ENCODE measurements around the gene TECTA.

Gene TECTA

DNA sequence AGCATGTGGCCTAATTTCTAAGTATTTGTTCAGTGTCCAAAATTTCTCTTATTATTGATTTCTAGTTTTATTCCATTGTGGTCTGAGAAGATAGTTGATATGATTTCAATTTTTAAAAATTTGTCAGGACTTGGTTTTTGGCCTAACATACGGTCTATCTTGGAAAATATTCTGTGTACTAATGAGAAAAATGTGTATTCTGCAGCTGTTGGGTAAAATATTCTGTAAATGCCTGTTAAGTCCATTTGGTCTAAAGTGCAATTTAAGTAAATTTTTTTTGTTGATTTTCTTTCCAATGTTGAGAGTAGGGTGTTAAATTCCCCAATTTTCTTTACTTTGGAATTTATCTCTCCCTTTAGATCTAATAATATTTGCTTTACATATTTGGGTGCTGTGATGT, 78.3 kb downstream of the TECTA start:
- DNase-seq: no peak

DNA sequence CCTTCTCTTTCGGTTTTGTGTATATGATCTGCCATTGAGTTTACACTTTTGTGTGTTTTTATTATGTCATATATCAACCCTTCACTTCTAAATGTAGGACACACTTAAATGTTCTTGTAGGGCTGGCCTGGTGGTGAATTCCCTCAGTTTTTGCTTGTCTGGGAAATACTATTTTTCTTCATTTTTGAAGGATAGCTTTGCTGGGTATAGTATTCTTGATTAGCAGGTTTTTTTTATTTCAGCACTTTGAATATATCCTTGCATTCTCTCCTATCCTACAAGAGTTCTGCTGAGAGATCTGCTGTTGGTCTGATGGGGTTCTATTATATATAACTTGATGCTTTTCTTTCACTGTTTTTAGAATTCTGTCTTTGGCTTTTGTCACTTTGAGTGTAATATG, 79.1 kb downstream of the TECTA start:
- no peak for DNase-seq

DNA sequence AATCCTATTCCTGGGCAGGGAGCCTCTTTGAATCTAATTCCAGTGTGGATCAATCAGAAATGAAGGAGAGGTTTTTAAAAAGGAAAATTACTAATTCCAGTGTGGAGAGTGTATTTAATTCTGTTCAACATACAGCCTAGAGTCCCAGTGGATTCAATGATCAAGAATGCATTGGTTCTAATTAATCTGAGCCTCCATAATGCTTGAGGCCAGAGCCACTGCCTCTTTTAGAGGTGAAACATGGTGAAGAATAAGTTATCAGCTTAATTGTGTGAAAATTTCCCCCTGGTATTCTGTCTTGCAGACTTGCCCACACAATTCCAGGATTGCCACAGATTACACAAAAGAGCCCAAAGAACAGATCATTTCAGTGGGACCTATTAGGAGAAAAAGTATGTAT, 87.7 kb downstream of the TECTA start:
- no peak for DNase-seq

DNA sequence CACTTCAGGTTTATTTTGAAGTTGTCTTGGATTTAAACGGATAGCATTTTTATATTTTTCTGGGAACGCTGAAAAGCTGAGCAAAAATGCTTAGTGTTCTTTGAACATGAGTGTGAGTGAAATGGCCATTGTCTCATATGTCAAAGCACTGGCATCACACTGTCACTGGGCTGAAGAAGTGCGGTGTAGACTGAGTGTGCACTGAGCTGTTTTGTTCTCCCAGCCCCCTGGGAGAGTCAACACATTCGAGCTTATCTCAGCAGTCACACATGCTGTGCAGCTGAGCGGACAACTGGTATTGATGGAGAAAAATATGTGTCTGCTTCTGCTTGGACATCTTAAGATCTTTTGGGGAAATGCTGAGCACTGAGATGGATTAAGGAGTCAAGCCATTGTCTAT, 90.8 kb downstream of the TECTA start:
- no peak for DNase-seq

DNA sequence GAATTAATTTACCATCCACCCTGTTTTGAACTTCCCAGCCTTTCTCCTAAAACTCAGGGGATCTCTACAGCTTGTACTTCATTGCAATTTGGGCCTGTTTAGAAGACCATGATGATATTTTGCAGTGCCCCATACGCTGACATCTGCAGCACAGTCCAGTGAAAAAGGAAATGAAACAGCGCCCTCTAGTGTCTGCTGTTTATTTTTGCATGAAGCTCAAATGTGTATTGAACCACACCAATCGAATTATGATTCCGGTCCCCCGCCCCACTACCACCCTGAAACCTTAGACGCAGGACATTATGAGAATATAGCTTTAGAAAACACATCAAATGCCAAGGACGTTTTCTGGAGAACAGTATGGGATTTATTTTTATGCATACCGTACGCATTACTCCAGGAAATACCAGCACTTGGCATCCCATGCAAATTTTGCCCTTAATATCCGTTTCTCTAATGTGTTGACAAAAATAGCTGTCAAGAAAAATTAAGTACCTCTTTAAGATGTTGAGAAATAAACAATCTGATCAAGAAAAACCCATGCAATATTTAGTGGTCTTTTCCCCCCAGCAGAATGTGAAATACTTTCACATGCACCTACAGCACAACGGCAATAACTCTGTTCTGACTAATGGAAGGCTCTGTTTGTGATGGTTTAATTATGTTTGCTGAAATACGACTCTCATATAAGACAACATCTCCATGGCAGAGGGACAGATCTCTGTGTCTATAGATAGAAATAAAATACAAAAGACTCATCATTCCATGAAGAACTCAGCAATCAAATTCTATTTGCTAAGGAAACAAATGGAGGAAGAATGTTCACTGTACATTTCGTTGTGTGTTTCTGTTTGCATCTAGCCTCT, 93.9 kb downstream of the TECTA start:
- peak; percentile 6 for DNase-seq

DNA sequence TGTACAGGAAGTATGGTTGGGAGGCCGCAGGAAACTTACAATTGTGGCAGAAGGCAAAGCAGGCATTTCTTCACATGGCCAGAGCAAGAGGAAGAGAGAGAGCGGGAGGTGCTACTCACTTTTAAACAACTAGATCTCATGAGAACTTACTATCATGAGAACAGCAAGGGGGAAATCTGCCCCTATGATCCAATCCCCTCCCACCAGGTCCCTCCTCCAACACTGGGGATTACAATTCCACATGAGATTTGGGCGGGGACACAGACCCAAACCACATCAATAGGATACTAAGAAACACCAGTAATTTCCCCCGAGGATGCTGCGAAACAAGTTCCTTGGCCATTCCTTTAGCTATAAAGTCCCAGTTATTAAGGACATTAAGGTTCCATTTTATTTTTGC, 97.4 kb downstream of the TECTA start:
- DNase-seq: no peak

DNA sequence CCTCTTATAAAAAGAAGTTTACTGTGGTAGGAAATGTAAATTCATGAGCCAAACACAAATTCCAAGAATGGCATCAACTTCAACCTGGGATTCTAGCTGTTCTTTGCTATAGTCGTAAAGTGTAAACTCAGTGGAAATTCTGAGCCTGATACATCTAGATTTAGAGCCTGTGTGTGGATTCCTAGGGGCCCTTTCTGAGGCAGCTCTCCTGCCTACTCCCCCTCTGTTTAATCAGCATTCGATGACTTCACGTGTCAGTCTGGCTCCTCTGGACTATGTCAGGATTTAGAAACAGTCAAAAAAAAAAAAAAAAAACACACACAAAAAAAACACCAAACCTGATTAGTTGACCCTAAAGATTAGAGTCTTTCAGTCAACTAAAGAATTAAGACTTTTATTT, 98.5 kb downstream of the TECTA start:
- no peak for DNase-seq

DNA sequence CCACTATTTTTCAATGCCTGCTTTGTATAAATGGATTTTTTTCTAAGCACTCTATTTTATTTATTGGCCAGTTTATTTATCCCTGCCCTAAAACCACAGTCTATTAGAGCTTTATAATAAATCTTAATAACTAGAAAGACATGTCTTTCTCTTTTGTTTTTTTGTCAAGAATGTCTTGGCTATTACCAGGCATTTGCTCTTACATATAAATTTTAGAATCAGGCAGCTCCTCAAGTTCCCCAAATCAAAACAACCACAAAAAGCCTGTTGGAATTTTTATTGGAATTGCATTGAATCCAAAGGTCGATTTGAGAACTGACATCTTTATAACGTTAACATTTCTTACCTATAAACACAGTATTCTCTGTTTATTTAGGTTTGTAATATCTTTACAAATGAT, 105.8 kb downstream of the TECTA start:
- no peak for DNase-seq

DNA sequence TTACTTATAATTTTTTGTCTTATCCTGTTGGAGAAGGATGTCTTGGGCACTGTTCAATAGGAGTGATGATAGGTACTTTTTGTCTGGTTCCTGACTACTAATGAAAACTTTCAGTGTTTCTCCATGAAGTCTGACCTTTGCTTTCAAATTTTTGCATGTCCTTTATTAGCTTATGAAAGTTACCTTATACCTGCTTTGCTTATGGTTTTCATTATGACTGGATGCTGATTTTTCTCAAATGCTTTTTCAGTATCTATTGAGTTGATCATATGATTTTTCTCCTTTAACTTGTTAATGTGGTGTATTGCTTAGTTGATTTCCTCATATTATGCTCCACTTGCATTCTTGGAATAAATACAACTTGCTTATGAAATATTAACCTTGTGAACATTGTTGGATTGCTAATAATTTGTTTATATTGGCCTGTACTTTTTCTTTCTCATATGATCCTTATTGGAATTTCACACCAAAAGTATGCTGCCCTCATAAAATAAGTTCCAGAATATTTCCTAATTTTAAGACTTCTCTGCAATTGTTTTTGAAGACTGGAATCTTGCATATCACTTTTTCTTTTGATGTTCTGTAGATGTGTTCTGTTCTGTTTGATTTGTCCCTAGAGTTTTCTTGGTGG, 106.6 kb downstream of the TECTA start:
- DNase-seq: no peak

DNA sequence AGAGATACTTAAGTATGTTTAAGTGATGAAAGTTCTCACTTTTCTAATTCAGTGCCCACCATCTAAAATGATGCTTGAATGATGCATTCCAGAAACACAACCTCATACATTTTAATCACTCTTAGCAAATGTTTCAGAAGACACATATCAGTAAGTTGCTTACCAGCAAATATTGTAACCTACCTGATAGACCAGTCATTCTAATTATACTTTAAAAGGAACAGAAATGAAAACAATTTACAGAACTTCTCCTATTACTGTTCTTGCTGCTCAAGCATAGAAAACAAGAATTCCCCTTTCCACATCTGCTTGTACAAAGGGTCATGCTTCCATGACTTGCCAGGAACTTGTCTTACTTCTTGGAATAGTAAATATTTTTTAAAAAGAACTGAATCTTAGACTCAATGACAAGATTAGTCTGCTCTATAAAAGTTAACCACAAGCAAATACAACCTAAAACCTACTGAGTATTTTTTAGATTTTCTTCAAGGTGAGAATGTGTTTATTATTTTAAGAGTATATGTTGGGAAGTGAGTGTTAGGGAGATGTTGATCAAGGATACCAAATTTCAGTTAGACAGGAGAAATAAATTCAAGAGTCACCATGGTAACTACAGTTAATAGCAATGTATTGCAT, 109.5 kb downstream of the TECTA start:
- no peak for DNase-seq

DNA sequence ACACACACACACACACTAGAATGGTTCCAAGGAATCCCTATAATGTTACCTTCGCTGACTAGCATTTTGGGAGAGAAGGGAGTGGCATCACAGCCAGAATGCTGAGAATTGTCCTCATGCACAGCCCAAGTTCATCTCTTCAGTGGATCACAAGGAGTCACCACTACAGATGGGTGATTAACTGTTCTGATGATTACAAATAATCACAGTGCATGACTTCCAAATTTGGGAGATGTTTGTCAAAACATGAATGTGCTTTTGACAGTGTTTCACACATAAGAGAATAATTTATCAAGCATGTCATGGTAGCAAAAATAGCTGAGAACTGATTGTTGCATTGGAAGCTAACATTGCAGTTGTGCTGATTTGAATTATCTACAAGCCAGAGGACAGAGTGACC, 110.6 kb downstream of the TECTA start:
- DNase-seq: no peak

DNA sequence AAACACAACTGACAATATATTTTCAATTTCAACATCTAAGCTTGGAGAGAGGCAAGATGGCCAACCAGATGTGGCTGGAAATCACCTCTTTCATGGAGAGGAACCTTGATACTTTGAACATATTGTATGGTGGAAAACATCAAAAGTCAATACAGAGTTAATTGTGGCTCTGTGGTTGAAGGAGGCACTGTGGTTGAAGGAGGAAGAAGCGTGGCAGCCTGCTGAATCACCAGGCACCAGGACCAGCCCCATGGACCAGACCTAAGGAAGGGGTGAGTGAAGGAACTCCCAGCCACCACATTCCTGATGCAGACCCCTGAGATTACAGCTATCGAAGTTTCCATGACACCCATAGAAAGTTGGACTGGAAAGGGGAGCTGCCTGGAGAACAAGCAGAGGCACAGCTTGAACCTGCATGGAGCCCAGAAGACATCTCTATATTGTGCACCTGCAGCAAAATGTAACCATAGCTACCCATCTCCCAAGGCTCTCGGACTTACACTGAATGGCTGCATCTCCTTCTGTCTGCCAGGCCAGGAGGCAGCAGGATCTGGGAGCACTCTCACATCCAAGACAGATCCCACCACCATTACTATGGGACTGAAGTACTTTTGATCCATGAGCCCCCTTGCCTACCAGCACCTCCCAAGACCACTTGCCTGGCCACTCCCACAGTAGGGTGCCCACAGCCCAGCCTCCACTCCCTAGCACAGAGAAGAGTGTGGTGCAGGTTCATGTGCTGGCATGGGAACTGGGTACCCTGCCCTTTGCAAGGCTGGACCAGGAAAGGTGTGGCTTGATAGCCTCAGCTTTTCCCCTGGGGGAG, 111.7 kb downstream of the TECTA start:
- no peak for DNase-seq

DNA sequence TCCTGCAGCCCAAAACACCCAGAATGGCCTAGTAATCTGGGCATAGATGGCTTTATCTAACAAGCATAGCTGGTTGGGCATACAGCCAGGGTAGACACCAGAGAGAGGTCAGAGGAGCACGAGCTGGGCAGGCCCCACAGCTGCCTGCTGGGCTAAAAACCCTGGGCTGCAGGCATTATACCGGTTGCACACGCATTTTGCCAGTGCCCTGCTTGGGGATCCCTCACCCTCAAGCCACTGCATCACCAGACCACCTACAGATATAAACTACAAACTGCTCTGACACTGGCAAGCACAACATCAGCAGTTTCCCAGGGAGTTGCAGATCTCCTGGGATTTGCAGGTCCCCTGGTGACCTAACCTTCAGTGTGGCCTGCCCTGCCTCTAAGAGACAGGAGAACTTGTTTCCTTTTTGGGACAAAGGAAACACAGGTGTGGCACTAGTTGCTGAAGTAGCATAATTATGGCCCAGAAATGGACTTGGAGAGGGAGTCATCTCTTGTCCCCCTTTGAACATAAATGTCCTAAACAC, 112.4 kb downstream of the TECTA start:
- no peak for DNase-seq

DNA sequence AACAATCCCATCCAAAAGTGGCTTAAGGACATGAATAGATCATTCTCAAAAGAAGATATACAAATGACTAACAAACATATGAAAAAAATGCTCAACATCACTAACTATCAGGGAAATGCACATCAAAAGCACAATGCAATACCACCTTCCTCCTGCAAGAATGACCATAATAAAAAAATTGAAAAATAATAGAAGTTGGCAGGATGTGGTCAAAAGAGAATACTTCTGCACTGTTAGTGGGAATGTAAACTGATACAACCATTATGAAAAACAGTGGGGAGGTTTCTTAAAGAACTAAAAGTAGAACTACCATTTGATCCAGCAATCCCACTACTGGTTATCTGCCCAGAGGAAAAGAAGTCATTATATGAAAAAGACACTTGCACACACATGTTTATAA, 113.8 kb downstream of the TECTA start:
- no peak for DNase-seq

DNA sequence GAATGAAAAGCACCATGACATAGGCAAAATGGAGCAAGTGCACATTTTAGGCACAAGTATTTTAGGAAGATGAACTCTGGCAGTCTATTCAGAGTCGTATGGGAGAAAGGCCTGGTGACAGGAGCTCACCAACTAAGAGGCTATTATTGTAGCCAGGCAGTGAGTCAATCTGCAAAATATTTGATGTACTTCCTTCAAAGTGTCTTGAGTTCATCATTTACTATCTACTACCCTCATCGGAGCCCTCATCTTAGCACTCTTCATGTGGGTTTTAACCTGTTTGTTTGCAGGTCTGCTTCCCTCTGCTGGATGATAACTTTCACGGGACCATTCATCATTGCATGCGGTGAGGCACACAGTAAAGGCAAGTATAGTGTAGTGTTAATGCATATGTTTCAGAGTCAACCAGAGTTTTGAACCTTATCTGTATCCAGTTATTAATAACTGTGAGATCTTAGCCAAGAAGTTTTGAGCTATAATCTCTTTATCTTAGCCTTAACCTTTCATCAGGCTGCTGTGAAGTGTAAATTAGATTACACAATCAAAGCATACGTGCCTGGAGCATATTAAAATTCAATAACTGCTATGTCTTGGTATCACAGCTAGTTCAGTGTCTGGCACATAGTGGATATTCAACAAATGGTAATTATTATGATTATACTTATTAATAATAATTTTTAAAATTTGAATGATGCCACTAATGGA, 120.6 kb downstream of the TECTA start:
- DNase-seq: no peak

DNA sequence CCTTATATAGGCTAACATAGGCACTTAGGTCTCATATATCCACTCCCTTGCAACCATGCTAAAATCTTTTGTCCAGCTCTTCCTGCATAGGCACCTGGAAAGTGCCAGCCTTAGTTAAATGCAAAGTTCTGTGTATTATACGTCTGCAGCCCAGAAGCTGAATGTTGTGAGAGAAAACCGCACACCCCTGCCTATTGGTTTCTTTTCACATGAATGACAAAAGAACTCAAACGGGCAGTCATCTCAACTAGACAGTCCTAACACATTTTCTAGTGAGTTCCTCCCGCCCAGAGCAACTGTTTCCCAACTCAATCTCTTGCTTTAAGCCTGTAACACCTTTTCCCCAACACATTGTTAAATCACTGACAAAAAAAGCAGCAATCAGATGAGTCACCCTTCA, 122.1 kb downstream of the TECTA start:
- DNase-seq: no peak

DNA sequence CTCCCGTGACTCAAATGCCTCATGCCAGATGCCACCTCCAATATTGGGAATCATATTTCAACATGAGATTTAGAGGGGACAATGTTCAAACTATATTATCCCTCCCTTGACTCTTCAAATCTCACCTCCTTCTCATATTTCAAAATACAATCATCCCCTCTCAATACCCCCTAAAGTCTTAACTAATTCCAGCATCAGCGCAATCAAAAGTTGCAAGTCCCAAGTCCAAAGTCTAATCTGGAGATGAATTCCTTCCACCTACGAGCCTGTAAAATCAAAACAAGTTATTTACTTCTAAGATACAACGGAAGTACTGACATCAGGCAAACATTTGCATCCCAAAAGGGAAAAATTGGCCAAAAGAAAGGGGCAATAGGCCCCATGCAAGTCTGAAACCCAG, 124.3 kb downstream of the TECTA start:
- no peak for DNase-seq

DNA sequence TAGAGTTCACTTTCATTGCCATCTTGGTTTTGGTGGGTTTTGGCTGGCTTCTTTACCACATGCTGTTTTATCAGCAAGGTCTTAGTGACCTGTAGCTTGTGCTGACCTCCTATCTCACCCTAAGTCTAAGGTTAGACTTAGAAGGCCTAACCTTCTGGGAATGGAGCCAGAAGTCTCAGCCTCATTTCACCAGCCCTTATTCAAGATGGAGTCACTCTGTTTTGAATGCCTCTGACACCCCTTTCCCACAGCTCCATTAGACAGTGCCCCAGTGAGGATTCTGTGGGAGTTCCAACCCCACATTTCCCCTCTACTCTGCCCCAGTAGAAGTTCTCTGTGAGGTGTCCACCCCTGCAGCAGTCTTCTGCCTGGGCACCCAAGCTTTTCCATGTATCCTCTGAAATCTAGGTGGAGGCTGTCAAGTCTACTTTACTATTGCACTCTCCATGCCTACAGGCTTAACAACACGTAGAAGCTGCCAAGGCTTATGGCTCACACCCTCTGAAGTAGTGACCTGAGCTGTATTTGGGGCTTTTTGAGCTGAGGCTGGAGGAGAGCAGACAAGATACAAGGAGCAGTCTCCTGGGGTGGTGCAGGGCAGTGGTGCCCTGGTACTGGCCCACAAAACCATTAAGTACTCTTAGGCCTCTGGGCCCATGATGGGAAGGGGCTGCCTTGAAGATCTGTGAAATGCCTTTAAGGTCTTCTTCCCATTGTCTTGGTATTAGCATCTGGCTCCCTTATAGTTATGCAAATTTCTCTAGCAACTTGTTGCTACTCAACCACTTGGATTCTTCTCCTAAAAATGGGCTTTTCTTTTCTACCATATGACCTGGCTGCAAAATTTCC, 125.6 kb downstream of the TECTA start:
- DNase-seq: no peak

DNA sequence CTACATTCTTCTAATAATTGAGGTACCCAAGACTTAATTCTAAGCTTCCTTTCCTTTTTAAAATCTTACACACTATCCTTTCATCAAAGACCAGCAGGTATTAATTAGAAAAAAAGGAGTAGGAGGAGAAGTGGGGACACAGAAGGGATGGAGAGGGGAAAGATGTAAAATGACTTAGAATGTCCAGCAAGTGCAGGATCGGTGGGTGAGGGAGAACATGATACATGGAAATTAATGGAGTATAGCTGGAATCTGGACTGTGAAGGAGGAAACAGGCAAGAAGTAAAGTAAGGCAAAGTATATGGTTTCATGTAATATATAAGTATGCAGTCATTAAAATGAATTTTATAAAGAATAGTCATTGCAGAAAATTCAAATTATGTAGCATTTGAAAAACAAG, 127.8 kb downstream of the TECTA start:
- DNase-seq: no peak

DNA sequence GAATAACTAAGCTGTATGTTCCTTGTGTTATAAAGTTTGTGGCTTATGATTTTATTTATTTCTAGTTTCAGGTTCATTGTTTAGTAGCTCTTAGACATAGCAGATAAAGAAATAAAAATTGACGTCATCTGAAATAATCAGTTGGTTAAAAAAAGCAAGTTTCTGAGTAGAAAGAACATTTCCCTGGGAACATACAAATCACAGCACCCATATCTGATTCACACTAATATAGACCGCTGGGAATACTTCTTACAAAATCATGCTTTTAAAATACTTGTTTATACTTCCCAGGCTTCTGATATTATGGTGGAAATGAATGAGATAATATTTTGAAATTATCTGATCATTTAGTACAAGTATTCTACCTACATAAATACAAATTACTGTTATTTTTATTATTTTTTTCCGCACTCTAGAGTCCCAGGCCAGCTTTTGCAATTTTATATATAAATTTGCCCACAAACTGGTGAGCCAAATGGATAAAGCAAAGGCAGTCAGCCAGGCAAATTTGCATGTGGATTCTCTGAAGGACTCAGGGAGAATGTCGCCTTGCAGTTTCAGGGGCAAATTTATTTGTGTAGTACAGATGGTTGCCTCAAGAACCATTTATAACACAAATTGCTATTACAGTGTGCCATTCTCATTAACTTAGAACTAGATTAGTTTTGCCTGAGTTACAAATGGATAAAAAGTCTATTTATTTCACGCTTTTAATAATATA, 128.6 kb downstream of the TECTA start:
- no peak for DNase-seq
